Testis (tissue), 2 donors: Measurements from ENCODE around the gene PLEKHG5.

Experiments used
- CTCF ChIP-seq, 3 experiments: fragments of 450-650 bp in 2 of 3; fragments of 200-600 bp in 1 of 3; sonication (generic) in 1 of 3; IDR thresholded peaks; one replicate each; pipeline ENCODE4 v1.5.1; 2016 to 2019; ENCODE audit warnings: antibody characterized with exemption in 3 of 3, mild to moderate bottlenecking in 2 of 3, moderate library complexity in 1 of 3
- POLR2A ChIP-seq: fragments of 450-650 bp; IDR thresholded peaks from one replicate; pipeline ENCODE4 v1.6.1; 2017; ENCODE audit warnings: antibody characterized with exemption, mild to moderate bottlenecking, moderate library complexity

GRCh38 chr1:6511561-6512244 lies 20.2 kb upstream of the PLEKHG5 start:
- TF ChIP-seq CTCF (IDR thresholded peaks at IDR 0.05), result no peak
- no peak for TF ChIP-seq POLR2A
